Trophoblast cell (in vitro differentiated cells and primary cell): ENCODE measurements around the gene USP6NL.
"Not testable (repeated sequence)": the region's sequence is repeated elsewhere in the genome, so short reads cannot be mapped to it uniquely, and the experiment has no call there.

ENCODE experiments used
- DNase-seq, 2 donors: peaks; one replicate each; pipeline ENCODE4 v3.0.0-alpha.2; 2016
- H2AFZ ChIP-seq: 2 replicates; pipeline ENCODE4 v1.6.1; 2013; ENCODE audit warnings: low read length, moderate library complexity, mild to moderate bottlenecking; ENCODE audit not compliant: insufficient read depth, poor library complexity
- H2AK5ac ChIP-seq: 2 replicates; pipeline ENCODE4 v1.6.1; 2013; ENCODE audit warnings: mild to moderate bottlenecking, low read length
- H2BK120ac ChIP-seq: 2 replicates; pipeline ENCODE4 v1.6.1; 2013; ENCODE audit warnings: low read length, mild to moderate bottlenecking, moderate library complexity; ENCODE audit not compliant: insufficient read depth, poor library complexity
- H2BK12ac ChIP-seq: 2 replicates; pipeline ENCODE4 v1.6.1; 2013; ENCODE audit warnings: mild to moderate bottlenecking, low read length, moderate library complexity
- H2BK5ac ChIP-seq: 2 replicates; pipeline ENCODE4 v1.6.1; 2013; ENCODE audit warnings: low read length, low read depth, moderate library complexity, mild to moderate bottlenecking; ENCODE audit not compliant: poor library complexity
- H3K14ac ChIP-seq: 2 replicates; pipeline ENCODE4 v1.6.1; 2013; ENCODE audit warnings: mild to moderate bottlenecking, low read length
- H3K18ac ChIP-seq: 2 replicates; pipeline ENCODE4 v1.6.1; 2013; ENCODE audit warnings: mild to moderate bottlenecking, low read length
- H3K23ac ChIP-seq: 2 replicates; pipeline ENCODE4 v1.6.1; 2013; ENCODE audit warnings: low read length
- H3K27ac ChIP-seq: 2 replicates; pipeline ENCODE4 v1.5.1; 2013; ENCODE audit warnings: low read depth, mild to moderate bottlenecking, inconsistent platforms, low read length, moderate library complexity
- H3K27me3 ChIP-seq: 2 replicates; pipeline ENCODE4 v1.6.1; 2013; ENCODE audit warnings: inconsistent platforms, mild to moderate bottlenecking, low read length, moderate library complexity; ENCODE audit not compliant: insufficient read depth
- H3K36me3 ChIP-seq, 2 experiments: 1 replicate in 1 of 2; 2 replicates in 1 of 2; pipeline ENCODE4 v1.6.1; 2013; ENCODE audit warnings: low read length in 2 of 2, mild to moderate bottlenecking in 2 of 2, moderate library complexity in 1 of 2; ENCODE audit not compliant: insufficient read depth in 2 of 2, control insufficient read depth in 1 of 2
- H3K4ac ChIP-seq: 2 replicates; pipeline ENCODE4 v1.6.1; 2013; ENCODE audit warnings: low read depth, mild to moderate bottlenecking, low read length, moderate library complexity
- H3K4me1 ChIP-seq, 2 experiments: 1 replicate in 1 of 2; 2 replicates in 1 of 2; pipeline ENCODE4 v1.6.1; 2013; ENCODE audit warnings: low read length in 2 of 2, mild to moderate bottlenecking in 2 of 2, moderate library complexity in 1 of 2; ENCODE audit not compliant: insufficient read depth in 2 of 2, control insufficient read depth in 1 of 2
- H3K4me2 ChIP-seq: 2 replicates; pipeline ENCODE4 v1.6.1; 2013; ENCODE audit warnings: inconsistent platforms, mild to moderate bottlenecking, low read length, moderate library complexity
- H3K4me3 ChIP-seq: 2 replicates; pipeline ENCODE4 v1.5.1; 2013; ENCODE audit warnings: mild to moderate bottlenecking, low read depth, low read length, inconsistent platforms
- H3K79me1 ChIP-seq: one replicate; pipeline ENCODE4 v1.6.1; 2013; ENCODE audit warnings: low read length
- H3K79me2 ChIP-seq: 2 replicates; pipeline ENCODE4 v1.6.1; 2013; ENCODE audit warnings: low read length, mild to moderate bottlenecking; ENCODE audit not compliant: control insufficient read depth, insufficient read depth, poor library complexity
- H3K9ac ChIP-seq: 2 replicates; pipeline ENCODE4 v1.6.1; 2013; ENCODE audit warnings: mild to moderate bottlenecking, low read length
- H3K9me3 ChIP-seq: 2 replicates; pipeline ENCODE4 v1.6.1; 2013; ENCODE audit warnings: low read depth, mild to moderate bottlenecking, control low read depth, inconsistent platforms, low read length; ENCODE audit not compliant: insufficient read depth
- H4K12ac ChIP-seq: 2 replicates; pipeline ENCODE4 v1.6.1; 2013; ENCODE audit warnings: low read depth, mild to moderate bottlenecking, low read length, moderate library complexity
- H4K8ac ChIP-seq: 2 replicates; pipeline ENCODE4 v1.6.1; 2013; ENCODE audit warnings: low read depth, mild to moderate bottlenecking, low read length, moderate library complexity
- H4K91ac ChIP-seq: one replicate; pipeline ENCODE4 v1.6.1; 2013; ENCODE audit warnings: low read depth, mild to moderate bottlenecking, low read length, moderate library complexity
- WGBS: extraction: QIAGEN DNeasy Blood & Tissue Kit; methylation state at CpG from one replicate; pipeline ENCODE4 v1.1.7; 2013; ENCODE audit warnings: missing lambda C conversion rate; ENCODE audit not compliant: insufficient read length, insufficient coverage; ENCODE audit errors: extremely low coverage; 5-methylcytosine and 5-hydroxymethylcytosine counted together

The USP6NL gene

GRCh38 chr10:11494923-11495322 lies 116.5 kb downstream of the USP6NL start:
- DNase-seq, H3K9me3 ChIP-seq, H2BK120ac ChIP-seq, H4K91ac ChIP-seq, H2AK5ac ChIP-seq, H3K79me1 ChIP-seq, H3K4me3 ChIP-seq, H3K4me2 ChIP-seq, H3K18ac ChIP-seq, H2BK5ac ChIP-seq, H3K79me2 ChIP-seq, H4K8ac ChIP-seq, H3K14ac ChIP-seq, H4K12ac ChIP-seq, H2BK12ac ChIP-seq, H3K27ac ChIP-seq, H3K4ac ChIP-seq, H3K9ac ChIP-seq, H3K27me3 ChIP-seq, H2AFZ ChIP-seq, H3K23ac ChIP-seq, H3K4me1 ChIP-seq: not testable (repeated sequence)
- H3K36me3 ChIP-seq, result peaks cover 11 to 17% of the 10 kb centered on the region in 2 experiments
- no CpG with 5 or more reads among the region's 13 CpGs for WGBS

- Histone ChIP-seq H4K91ac (no peak overlapping the region), H3K4me3 (no peak overlapping the region), H3K14ac (no peak overlapping the region), H2BK12ac (peak overlapping the region; percentile 40), H2BK120ac (no peak overlapping the region), H3K27me3 (no peaks in the 10 kb centered on the region), H2AK5ac (no peak overlapping the region), H4K12ac (peak overlapping the region; percentile 70), H3K23ac (no peak overlapping the region), H3K27ac (no peak overlapping the region), H2BK5ac (no peak overlapping the region), H3K79me1 (no peaks in the 10 kb centered on the region), H3K4me1 (peaks cover 0 to 3% of the 10 kb centered on the region in 2 experiments), H3K79me2 (peaks cover 1% of the 10 kb centered on the region), H4K8ac (no peak overlapping the region), H3K36me3 (peaks cover 11 to 17% of the 10 kb centered on the region in 2 experiments), H3K18ac (peak overlapping the region; percentile 82), H3K4ac (no peak overlapping the region), H2AFZ (no peak overlapping the region), H3K4me2 (no peak overlapping the region), H3K9ac (no peak overlapping the region), H3K9me3 (peaks cover 1% of the 10 kb centered on the region)
- WGBS, result no CpG with 5 or more reads among the region's 6 CpGs
- no peak for DNase-seq
Measured at GRCh38 chr10:11493646-11494045, 117.8 kb downstream of the USP6NL start.

- H3K9me3 ChIP-seq, result peaks cover 1% of the 10 kb centered on the region
- H4K12ac ChIP-seq, result no peak overlapping the region
- H2BK12ac ChIP-seq, result no peak overlapping the region
- H4K8ac ChIP-seq, result no peak overlapping the region
- H3K27ac ChIP-seq, result no peak overlapping the region
- H4K91ac ChIP-seq, result no peak overlapping the region
- no peak overlapping the region for H3K4me2 ChIP-seq
- H2BK5ac ChIP-seq, result no peak overlapping the region
- H3K27me3 ChIP-seq, result no peaks in the 10 kb centered on the region
- H3K4ac ChIP-seq, result no peak overlapping the region
- H3K79me1 ChIP-seq, result no peaks in the 10 kb centered on the region
- H3K4me3 ChIP-seq, result no peak overlapping the region
- H2AFZ ChIP-seq, result no peak overlapping the region
- H2BK120ac ChIP-seq, result no peak overlapping the region
- no peak overlapping the region for H2AK5ac ChIP-seq
- peaks cover 1% of the 10 kb centered on the region for H3K79me2 ChIP-seq
- peaks cover 0 to 3% of the 10 kb centered on the region in 2 experiments for H3K4me1 ChIP-seq
- peaks cover 11 to 17% of the 10 kb centered on the region in 2 experiments for H3K36me3 ChIP-seq
- WGBS, result no CpG with 5 or more reads among the region's 2 CpGs
- H3K18ac ChIP-seq, result no peak overlapping the region
- no peak overlapping the region for H3K23ac ChIP-seq
- H3K14ac ChIP-seq, result no peak overlapping the region
- DNase-seq, result no peak
- H3K9ac ChIP-seq, result no peak overlapping the region
Measured at GRCh38 chr10:11491087-11491486, 120.4 kb downstream of the USP6NL start.

GRCh38 chr10:11489591-11489990 lies 121.9 kb downstream of the USP6NL start:
- H3K23ac ChIP-seq, result no peak overlapping the region
- H3K9ac ChIP-seq, result no peak overlapping the region
- no peak overlapping the region for H4K12ac ChIP-seq
- WGBS, result no CpG with 5 or more reads among the region's 2 CpGs
- peaks cover 1% of the 10 kb centered on the region for H3K9me3 ChIP-seq
- H3K4me2 ChIP-seq, result no peak overlapping the region
- no peak overlapping the region for H4K8ac ChIP-seq
- H3K14ac ChIP-seq, result no peak overlapping the region
- H2AFZ ChIP-seq, result no peak overlapping the region
- H3K4me1 ChIP-seq, result peaks cover 0 to 3% of the 10 kb centered on the region in 2 experiments
- no peak overlapping the region for H3K27ac ChIP-seq
- H3K18ac ChIP-seq, result no peak overlapping the region
- no peak overlapping the region for H3K4ac ChIP-seq
- no peak overlapping the region for H2BK12ac ChIP-seq
- peaks cover 1% of the 10 kb centered on the region for H3K79me2 ChIP-seq
- no peak overlapping the region for H2BK5ac ChIP-seq
- no peaks in the 10 kb centered on the region for H3K79me1 ChIP-seq
- no peak overlapping the region for H2AK5ac ChIP-seq
- no peak overlapping the region for H2BK120ac ChIP-seq
- peaks cover 11 to 14% of the 10 kb centered on the region in 2 experiments for H3K36me3 ChIP-seq
- no peaks in the 10 kb centered on the region for H3K27me3 ChIP-seq
- H4K91ac ChIP-seq, result no peak overlapping the region
- no peak overlapping the region for H3K4me3 ChIP-seq
- no peak for DNase-seq
